ENCODE measurements around the gene NUP214. TPM values are rescaled to one million over a fixed set of nuclear protein-coding genes. Genes with fewer than 3 reads are reported as not detected.
"Not testable (repeated sequence)": the region's sequence is repeated elsewhere in the genome, so short reads cannot be mapped to it uniquely, and the experiment has no call there.

Gene NUP214
- total RNA-seq, 1 experiment from 2014 or later = 41.9 TPM

DNA sequence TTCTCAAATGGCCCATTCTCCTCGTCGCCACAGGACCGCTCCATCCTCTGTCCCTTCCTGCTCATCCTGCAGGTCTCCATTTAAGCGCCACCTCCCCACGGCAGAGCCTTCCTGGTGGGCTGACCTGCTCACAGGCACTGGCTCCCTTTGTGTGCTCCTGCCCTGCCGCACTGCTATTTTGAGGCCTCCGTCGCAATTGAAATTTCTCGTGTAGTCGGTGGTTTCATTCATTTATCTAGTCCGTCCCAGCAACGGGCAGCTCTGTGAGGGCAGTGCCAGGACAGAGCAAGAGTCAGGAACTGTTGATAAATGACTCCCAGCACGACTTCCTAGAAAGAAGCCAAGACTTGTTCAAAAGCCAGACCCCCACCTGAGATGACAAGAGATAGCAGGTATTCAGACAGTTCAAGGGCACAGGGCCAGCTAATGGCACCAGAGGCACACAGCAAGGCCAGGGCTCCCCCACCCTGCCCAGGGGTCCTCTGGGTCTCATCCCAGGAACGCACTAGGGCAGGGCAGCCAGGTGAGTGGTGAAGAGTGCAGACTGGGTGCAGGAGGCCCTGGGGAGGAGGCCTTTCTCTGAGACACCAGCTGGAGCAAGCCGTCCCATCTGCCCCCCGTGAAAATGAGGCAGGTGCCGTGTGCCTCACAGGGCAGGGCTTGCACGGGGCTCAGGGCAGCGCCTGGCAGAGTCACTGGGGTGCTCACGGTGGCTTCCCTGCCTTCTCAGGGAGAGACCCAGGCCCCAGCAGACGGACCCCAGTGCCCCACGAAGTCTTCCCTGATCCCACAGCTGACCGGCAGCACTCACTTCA, 114.0 kb downstream of the NUP214 start:
- H3K27me3 ChIP-seq (ENCODE audit: low read length) = no peaks in the 10 kb centered on the region
- no peak overlapping the region for H3K9ac ChIP-seq (ENCODE audit: low read length)
- no peak overlapping the region for H3K27ac ChIP-seq (ENCODE audit: low read length)
- no peaks in the 10 kb centered on the region for H3K9me3 ChIP-seq (ENCODE audit: low read length)
- no peak overlapping the region for H3K4me3 ChIP-seq (ENCODE audit: low read length)
- H3K79me2 ChIP-seq (ENCODE audit: low read length) = no peaks in the 10 kb centered on the region
- H3K4me1 ChIP-seq (ENCODE audit: low read length) = peaks cover 11% of the 10 kb centered on the region
- H3K9me2 ChIP-seq (replicated peaks; ENCODE audit: insufficient read depth, low read length) = no peaks in the 10 kb centered on the region
- 0 out of 2 replicates have a peak, but pooled peaks cover 3% of the 10 kb centered on the region for H3K36me3 ChIP-seq (ENCODE audit: insufficient read depth, low read length)
- H3K4me2 ChIP-seq (ENCODE audit: low read depth, low read length, poor library complexity, severe bottlenecking) = no peak overlapping the region
- no peak overlapping the region for H2AFZ ChIP-seq (ENCODE audit: low read length)
- no peak for DNase-seq
- H4K20me1 ChIP-seq (ENCODE audit: insufficient read depth, low read depth, low read length) = no peaks in the 10 kb centered on the region

DNA sequence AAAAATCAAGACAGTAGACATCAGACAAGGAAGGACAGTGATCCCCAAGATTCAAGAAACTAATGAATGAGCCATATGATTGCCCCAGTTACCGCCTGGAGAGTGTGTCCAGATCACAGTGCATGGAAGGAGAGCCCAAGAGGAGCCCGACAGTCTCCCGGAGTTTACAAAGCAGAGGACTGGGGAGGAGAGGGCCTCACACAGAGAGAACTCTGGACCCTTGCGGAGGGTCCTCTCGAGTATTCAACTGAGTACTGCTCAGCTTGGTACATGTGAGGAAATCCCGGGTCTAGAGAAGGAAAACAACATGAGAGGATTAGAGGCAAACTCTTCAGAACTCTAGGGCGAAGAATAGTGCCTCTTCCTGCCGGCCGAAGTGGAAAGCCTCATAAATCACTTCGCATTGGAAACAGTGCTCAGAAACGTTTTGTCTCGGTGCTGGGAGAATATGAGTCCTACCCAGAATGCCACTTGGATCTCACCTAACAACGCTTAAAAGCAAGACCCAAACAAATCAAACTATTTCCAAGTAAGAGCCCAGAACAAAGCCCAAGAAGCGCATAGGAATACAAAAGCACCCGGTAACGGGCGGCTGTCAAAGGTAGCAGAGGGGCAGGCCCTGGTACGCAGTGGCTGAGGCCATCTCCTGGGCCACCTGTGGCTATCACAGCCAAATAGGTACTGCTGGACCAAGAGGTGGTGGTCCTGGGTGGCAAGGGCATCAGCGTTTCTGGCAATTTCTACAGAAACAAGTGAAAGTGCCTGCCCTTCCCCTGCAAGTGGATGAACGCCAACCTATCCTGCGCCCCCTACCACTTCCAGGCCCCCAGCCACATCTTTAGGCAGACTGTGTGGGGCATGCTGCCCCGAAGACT, 114.9 kb downstream of the NUP214 start:
- no peak for DNase-seq
- H4K20me1 ChIP-seq (ENCODE audit: insufficient read depth, low read depth, low read length) = no peaks in the 10 kb centered on the region
- H3K4me1 ChIP-seq (ENCODE audit: low read length) = peaks cover 11% of the 10 kb centered on the region
- H3K9me3 ChIP-seq (ENCODE audit: low read length) = no peaks in the 10 kb centered on the region
- no peaks in the 10 kb centered on the region for H3K79me2 ChIP-seq (ENCODE audit: low read length)
- H3K36me3 ChIP-seq (ENCODE audit: insufficient read depth, low read length) = no peaks in the 10 kb centered on the region
- no peak overlapping the region for H3K9ac ChIP-seq (ENCODE audit: low read length)
- no peaks in the 10 kb centered on the region for H3K27me3 ChIP-seq (ENCODE audit: low read length)
- H2AFZ ChIP-seq (ENCODE audit: low read length) = no peak overlapping the region
- no peak overlapping the region for H3K27ac ChIP-seq (ENCODE audit: low read length)
- H3K4me2 ChIP-seq (ENCODE audit: low read depth, low read length, poor library complexity, severe bottlenecking) = no peak overlapping the region
- no peak overlapping the region for H3K4me3 ChIP-seq (ENCODE audit: low read length)
- H3K9me2 ChIP-seq (replicated peaks; ENCODE audit: insufficient read depth, low read length) = no peaks in the 10 kb centered on the region

DNA sequence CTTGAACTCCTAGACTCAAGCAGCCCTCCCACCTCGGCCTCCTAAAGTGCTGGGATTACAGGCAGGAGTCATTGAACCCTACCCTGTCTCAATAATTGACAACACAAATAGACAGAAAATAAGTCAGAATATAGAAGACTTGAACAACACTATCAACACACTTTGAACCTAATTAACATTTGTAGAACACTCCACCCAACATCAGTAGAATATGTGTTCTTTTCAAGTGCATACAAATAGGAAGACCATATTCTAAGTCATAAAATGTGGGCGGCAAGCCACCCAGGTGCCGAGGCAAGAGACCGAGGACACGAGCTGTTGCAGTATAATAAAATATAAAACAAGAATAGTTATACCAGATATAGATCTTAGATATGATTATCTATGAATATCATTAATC, 118.9 kb downstream of the NUP214 start:
- H3K9ac ChIP-seq (ENCODE audit: low read length); H3K79me2 ChIP-seq (ENCODE audit: low read length); H3K4me2 ChIP-seq (ENCODE audit: low read depth, low read length, poor library complexity, severe bottlenecking); H3K9me3 ChIP-seq (ENCODE audit: low read length); H3K36me3 ChIP-seq (ENCODE audit: insufficient read depth, low read length); DNase-seq; H3K9me2 ChIP-seq (replicated peaks; ENCODE audit: insufficient read depth, low read length); H4K20me1 ChIP-seq (ENCODE audit: insufficient read depth, low read depth, low read length); H3K4me3 ChIP-seq (ENCODE audit: low read length); H2AFZ ChIP-seq (ENCODE audit: low read length); H3K4me1 ChIP-seq (ENCODE audit: low read length); H3K27ac ChIP-seq (ENCODE audit: low read length); H3K27me3 ChIP-seq (ENCODE audit: low read length): not testable (repeated sequence)

DNA sequence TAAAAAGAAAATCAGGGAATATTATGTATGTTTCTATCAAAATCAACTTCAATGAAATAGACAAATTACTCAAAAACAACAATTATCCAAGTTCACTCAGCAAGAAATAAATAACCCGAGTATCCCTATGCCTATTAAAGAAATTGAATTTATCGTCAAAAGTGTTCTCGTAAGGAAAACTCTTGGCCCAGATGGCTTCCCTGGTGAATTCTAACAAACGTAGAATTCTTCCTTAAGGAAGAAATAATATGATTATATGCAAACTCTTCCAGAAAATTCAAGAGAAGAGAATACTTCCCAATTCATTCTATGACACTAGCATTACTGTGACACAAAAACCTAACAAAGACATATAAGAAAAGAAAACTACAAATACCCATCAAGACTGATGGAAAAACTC, 121.2 kb downstream of the NUP214 start:
- DNase-seq = no peak
- H3K4me2 ChIP-seq (ENCODE audit: low read depth, low read length, poor library complexity, severe bottlenecking) = no peak overlapping the region
- no peaks in the 10 kb centered on the region for H4K20me1 ChIP-seq (ENCODE audit: insufficient read depth, low read depth, low read length)

DNA sequence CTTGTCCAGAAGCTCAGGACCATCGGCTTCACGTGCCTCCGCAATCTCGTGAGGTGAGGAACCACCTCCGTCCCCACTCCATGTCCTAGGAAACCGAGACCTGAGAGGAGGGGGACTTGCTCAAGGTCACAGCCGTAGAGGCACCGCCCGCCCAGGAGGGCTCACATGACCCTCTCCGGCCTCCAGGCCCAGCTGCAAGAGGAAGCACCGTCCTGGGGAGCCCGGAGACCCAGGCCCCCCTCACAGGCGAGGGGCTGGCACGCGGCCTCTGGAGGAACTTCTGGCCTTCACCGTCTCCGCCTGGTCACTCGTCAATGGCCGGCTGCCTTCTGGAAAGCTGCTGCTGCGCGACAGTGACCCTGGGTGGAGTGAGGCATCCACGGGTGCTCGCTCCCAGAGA, 126.7 kb downstream of the NUP214 start:
- Histone ChIP-seq H3K36me3 (ENCODE audit: insufficient read depth, low read length) (no peaks in the 10 kb centered on the region), H4K20me1 (ENCODE audit: insufficient read depth, low read depth, low read length) (no peaks in the 10 kb centered on the region), H3K27me3 (ENCODE audit: low read length) (no peaks in the 10 kb centered on the region), H3K4me2 (ENCODE audit: low read depth, low read length, poor library complexity, severe bottlenecking) (peak overlapping the region; percentile 82), H3K4me1 (ENCODE audit: low read length) (peaks cover 50% of the 10 kb centered on the region), H3K27ac (ENCODE audit: low read length) (no peak overlapping the region), H3K9me3 (ENCODE audit: low read length) (no peaks in the 10 kb centered on the region), H3K79me2 (ENCODE audit: low read length) (no peaks in the 10 kb centered on the region; the same call in 1 of the 2 replicates), H3K9me2 (replicated peaks; ENCODE audit: insufficient read depth, low read length) (no peaks in the 10 kb centered on the region), H3K4me3 (ENCODE audit: low read length) (peak overlapping the region; percentile 67; the same call in 1 of the 2 replicates), H3K9ac (ENCODE audit: low read length) (peak overlapping the region; percentile 85), H2AFZ (ENCODE audit: low read length) (peak overlapping the region; percentile 55)
- DNase-seq = no peak

More for the DNA sequence above, 121.2 kb downstream of the NUP214 start:
- Histone ChIP-seq H3K27ac (ENCODE audit: low read length) (no peak overlapping the region), H3K27me3 (ENCODE audit: low read length) (no peaks in the 10 kb centered on the region), H3K9me3 (ENCODE audit: low read length) (no peaks in the 10 kb centered on the region), H3K79me2 (ENCODE audit: low read length) (no peaks in the 10 kb centered on the region), H2AFZ (ENCODE audit: low read length) (no peak overlapping the region), H3K9ac (ENCODE audit: low read length) (no peak overlapping the region), H3K4me3 (ENCODE audit: low read length) (no peak overlapping the region), H3K4me1 (ENCODE audit: low read length) (no peaks in the 10 kb centered on the region), H3K36me3 (ENCODE audit: insufficient read depth, low read length) (no peaks in the 10 kb centered on the region), H3K9me2 (replicated peaks; ENCODE audit: insufficient read depth, low read length) (no peaks in the 10 kb centered on the region)

DNA sequence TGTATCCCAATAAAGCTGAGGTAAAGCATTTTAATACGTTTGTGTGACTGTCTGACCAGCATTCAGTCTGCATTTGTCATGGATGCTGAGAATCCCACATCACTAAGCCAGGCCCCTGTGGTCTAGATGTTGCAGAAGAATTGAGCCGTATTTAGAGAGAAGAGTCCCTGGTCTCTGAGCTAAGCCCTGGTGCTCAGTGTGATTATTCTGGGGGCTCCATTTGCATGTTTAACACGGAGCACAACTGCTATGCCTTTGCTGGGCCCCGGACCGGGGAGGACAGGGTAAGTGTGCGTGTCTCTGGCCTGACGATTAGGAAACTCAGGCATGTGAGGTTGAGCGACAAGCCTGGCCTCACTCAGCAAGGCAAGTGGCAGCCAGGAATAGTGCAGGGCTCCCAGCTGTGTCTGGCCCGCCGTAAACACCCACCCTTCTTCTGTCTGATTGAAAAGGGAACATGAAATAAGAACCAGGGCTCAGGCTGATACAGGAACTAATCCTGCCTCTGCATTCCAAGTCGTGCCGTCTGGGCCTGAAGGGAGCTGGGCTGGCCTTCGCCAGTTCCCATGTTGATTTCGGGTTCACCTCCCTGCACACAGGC, 128.6 kb downstream of the NUP214 start:
- no peaks in the 10 kb centered on the region for H3K9me2 ChIP-seq (replicated peaks; ENCODE audit: insufficient read depth, low read length)
- H2AFZ ChIP-seq (ENCODE audit: low read length) = no peak overlapping the region
- no peaks in the 10 kb centered on the region for H3K27me3 ChIP-seq (ENCODE audit: low read length)
- H3K4me1 ChIP-seq (ENCODE audit: low read length) = peaks cover 56% of the 10 kb centered on the region
- no peaks in the 10 kb centered on the region for H3K9me3 ChIP-seq (ENCODE audit: low read length)
- H4K20me1 ChIP-seq (ENCODE audit: insufficient read depth, low read depth, low read length) = no peaks in the 10 kb centered on the region
- H3K27ac ChIP-seq (ENCODE audit: low read length) = peak overlapping the region; percentile 98
- H3K9ac ChIP-seq (ENCODE audit: low read length) = peak overlapping the region; percentile 85
- H3K36me3 ChIP-seq (ENCODE audit: insufficient read depth, low read length) = no peaks in the 10 kb centered on the region
- no peaks in the 10 kb centered on the region; the same call in 1 of the 2 replicates for H3K79me2 ChIP-seq (ENCODE audit: low read length)
- H3K4me3 ChIP-seq (ENCODE audit: low read length) = peak overlapping the region; percentile 67; the same call in 1 of the 2 replicates
- DNase-seq = peak; percentile 98
- peak overlapping the region; percentile 82 for H3K4me2 ChIP-seq (ENCODE audit: low read depth, low read length, poor library complexity, severe bottlenecking)

DNA sequence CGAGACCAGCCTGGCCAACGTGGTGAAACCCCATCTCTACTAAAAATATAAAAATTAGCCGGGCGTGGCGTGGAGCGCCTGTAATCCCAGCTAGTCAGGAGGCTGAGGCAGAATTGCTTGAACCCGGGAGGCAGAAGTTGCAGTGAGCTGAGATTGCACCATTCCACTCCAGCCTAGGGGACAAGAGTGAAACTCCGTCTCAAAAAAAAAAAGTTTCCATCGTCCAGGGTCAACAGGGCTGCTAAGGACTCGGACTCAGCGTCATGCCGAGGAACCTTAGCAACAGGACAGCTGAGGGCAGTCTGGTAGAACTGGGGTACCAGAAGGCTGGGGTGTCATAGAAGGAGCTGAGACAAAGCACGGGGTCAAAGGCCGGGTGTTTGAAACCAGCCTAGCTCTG, 129.2 kb downstream of the NUP214 start:
- Histone ChIP-seq H4K20me1 (ENCODE audit: insufficient read depth, low read depth, low read length) (no peaks in the 10 kb centered on the region), H2AFZ (ENCODE audit: low read length) (no peak overlapping the region), H3K9me3 (ENCODE audit: low read length) (no peaks in the 10 kb centered on the region), H3K36me3 (ENCODE audit: insufficient read depth, low read length) (no peaks in the 10 kb centered on the region), H3K4me2 (ENCODE audit: low read depth, low read length, poor library complexity, severe bottlenecking) (peak overlapping the region; percentile 82), H3K27ac (ENCODE audit: low read length) (peak overlapping the region; percentile 98), H3K4me3 (ENCODE audit: low read length) (peak overlapping the region; percentile 66; the same call in 1 of the 2 replicates), H3K9ac (ENCODE audit: low read length) (peak overlapping the region; percentile 85), H3K9me2 (replicated peaks; ENCODE audit: insufficient read depth, low read length) (no peaks in the 10 kb centered on the region), H3K79me2 (ENCODE audit: low read length) (no peaks in the 10 kb centered on the region; the same call in 1 of the 2 replicates), H3K27me3 (ENCODE audit: low read length) (no peaks in the 10 kb centered on the region), H3K4me1 (ENCODE audit: low read length) (peaks cover 56% of the 10 kb centered on the region)
- DNase-seq = no peak

Measured in Karpas-422 (cell line).